ENCODE data around the gene OR2H2.

The OR2H2 gene

DNA sequence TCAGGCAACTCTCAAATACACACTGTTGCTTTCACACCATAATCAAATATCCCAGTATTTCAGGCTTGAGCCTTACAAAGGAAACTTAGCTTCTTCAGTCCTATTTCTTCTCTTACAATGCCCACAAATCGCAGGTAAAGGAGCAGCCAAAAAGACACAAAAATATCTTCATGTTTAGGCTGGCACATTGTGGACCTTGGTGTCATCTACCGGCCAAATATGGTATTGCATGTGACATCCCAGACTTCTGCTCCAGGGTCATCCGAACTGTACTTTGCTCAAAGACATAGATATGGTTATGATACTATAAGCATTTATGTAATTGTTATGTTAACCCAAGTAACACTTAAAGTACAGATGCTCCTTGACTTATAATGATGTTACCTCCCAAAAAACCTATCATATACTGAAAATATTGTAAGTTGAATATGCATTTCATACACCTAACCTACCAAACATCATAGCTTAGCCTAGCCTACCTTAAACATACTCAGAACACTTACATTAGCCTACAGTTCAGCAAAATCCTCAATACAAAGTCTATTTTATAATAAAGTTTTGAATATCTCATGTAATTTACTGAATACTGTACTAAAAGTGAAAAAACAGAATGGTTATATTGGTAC, 4.6 kb downstream of the OR2H2 start:
- peak; percentile 37 for DNase-seq
- in situ Hi-C loops (cut with HindIII; ENCODE audit: low pct_ligation_motif_present, low pct_unique_long_range_greater_than_20kb, low sequenced_read_pairs): no loop called here

DNA sequence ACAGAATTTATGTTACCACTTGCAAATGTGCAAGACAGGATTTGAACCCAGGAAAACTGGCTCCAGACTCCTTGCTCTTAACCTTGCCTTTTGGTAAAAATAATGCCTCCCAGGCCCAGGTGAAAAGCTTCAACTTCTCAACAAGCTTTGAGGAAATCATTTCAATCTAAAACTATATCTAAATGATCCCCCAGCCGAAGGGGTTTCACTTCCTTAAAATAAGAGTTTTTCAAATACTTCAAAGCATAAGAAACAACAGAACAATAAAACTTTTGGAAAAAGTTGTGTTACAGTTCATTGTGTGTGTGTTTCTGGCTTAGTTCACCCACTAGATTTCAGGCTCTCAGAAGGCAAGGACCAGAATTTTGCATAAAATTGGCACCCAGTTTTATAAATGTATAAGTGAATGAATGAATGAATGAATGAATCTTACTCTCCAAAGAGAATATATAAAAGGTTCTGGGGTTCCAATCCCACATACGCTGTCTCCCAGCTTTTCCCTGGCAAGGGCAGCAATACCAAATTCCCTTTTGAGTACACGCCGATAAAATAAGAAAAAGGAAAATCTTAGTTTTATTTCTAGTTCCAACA, 5.4 kb downstream of the OR2H2 start:
- DNase-seq: no peak
- in situ Hi-C loops (cut with HindIII; ENCODE audit: low pct_ligation_motif_present, low pct_unique_long_range_greater_than_20kb, low sequenced_read_pairs): no loop called here

DNA sequence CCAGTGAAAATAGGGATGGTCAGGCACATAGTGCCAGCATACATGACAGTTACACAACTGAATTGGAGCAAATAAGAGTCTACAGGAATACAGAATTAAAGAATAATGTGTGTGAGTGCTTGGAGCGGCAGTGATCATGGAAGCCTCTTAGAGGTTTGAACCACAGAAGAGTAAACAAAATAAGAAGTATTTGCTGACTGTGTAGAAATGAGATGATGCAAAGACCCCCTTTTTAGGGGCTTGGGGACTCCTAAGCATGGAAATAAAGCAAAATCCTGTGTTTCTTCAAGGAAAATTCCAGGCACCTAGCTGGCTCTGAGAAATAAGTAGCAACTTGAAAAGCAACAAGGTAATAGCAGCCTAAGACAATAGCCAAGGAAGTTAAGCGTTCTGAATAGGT, 6.8 kb downstream of the OR2H2 start:
- in situ Hi-C loops (cut with HindIII; ENCODE audit: low pct_ligation_motif_present, low pct_unique_long_range_greater_than_20kb, low sequenced_read_pairs): no loop called here
- DNase-seq: no peak

DNA sequence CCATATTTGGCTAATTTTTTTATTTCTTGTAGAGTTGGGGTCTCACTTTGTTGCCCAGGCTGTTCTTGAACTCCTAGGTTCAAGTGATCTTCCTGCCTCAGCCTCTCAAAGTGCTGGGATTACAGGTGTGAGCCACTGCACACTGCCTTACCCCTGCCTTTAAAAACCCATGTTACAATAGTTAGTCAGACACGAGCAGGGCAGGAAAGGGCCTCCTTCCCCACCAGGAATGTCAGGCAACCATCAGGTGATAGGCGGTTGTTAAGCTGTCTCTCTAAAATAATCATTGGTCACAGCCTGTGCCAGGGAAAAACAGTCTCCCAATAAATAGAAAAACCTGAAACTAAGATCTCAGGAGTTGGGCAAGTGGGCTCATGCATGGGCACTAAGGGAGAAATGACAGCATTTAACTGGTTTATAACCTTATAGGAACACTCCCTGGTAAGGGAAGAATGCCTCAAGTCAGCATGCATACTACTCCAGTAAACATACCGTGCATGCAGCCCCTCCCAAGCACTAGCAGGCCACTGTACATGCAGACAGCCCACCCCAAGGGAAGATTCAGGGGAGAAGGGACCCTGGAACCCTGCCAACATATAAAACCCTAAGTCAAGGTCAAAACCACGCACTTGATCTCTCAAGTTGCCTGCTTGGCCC, 8.4 kb downstream of the OR2H2 start:
- DNase-seq: no peak
- in situ Hi-C loops (cut with HindIII; ENCODE audit: low pct_ligation_motif_present, low pct_unique_long_range_greater_than_20kb, low sequenced_read_pairs): no loop called here

DNA sequence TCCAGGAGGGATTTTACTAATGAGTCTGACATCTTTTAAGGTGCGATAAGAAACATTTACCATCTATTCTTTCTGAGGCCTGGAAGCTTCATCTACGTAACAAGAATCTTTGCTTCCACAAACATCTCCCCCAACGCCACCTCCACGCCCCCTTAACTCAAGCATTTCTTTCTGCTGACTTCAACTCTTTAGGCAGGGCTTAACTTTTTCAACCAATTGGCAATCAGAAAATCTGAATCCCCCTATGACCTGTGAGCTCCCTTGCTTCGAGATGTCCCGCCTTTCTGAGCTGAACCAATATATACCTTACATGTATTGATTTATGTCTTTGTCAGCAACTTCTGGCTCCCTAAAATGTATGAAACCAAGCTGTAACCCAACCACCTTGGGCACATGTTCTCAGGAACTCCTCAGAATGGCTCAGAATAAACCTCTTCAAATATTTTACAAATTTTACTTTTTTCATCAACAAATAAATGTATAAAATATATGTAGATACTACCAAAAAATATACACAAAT, 11.5 kb downstream of the OR2H2 start:
- in situ Hi-C loops (cut with HindIII; ENCODE audit: low pct_ligation_motif_present, low pct_unique_long_range_greater_than_20kb, low sequenced_read_pairs): no loop called here
- no peak for DNase-seq

DNA sequence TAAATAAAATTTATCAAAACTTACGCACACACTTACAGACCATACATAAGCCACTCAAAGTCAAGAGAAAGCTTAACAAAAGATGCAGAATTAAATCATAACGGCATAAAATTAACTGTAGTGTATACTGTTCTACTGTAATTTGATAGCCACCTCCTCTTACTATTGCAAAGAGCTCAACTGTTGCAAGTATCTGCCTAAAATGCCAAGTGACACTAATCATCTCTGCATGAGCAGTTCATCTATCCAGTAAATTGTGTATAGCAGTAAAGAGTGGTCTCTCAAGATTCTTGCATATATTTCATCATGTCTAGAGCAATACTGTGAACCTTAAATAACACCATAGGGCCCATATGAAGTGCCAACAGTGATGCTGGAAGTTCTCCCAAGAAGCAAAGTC, 12.3 kb downstream of the OR2H2 start:
- in situ Hi-C loops (cut with HindIII; ENCODE audit: low pct_ligation_motif_present, low pct_unique_long_range_greater_than_20kb, low sequenced_read_pairs): no loop called here

DNA sequence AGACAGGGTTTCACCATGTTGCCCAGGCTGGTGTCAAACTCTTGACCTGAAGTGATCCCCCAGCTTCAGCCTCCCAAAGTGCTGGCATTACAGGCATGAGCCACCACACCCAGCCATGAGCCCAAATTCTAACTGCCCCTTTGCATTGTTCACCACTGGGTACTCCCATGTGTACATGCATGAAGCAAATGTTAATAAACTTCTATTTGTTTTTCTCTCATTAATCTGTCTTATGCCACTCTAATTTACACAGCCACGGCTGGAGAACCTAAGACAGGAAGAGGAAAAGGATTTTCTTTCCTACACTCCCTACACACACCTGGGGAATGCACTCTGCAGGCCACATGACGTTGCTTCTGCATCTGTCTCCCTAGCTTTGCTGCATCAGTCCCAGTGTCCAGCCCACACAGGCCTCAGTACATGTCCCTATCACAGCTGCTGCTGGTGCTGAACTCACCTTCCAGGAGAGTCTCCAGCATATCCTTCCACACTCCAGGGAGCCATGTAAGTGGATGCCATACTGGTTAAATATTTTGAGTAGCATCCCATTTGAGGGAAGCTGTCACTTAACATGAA, 13.3 kb downstream of the OR2H2 start:
- in situ Hi-C loops (cut with HindIII; ENCODE audit: low pct_ligation_motif_present, low pct_unique_long_range_greater_than_20kb, low sequenced_read_pairs): no loop called here
- no peak for DNase-seq

More for the DNA sequence above, 12.3 kb downstream of the OR2H2 start:
- DNase-seq: no peak

DNA sequence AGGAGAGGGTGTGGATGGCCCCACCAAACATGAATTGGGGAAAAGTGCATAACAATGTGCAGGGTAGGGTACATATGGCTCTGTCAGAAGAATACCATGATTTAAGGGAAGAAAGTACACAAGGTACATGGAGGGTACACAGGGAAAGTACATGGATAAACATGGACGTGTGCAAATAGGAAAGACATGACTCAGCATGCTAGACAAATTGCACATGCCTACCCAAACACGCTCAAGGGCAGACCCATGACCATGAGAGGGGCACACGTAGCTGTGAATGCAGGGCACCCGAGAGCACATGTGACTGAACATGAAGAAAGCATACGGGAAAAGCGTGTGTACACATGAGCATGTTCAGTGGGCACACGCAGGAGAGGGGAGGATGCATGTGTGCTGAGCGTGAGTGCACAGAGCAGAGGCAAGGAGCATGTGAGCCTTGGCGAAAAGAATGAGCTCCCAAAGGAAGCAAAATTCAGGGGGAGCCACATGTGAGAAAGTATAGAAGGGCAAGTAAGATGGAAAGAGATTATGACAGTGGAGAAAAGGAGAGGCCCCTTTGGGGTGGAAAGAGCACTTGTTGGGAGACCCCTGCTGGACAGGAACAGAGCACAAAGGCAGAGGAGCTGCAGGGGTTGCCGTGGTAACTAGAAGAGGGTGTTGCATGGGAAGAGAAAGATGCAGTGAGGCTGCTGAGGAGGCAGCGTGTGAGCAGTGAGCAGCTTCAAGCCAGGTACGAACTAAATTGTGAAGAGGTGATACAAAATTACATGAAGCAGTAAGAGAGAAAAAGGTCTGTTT, 17.8 kb downstream of the OR2H2 start:
- peak; percentile 39 for DNase-seq
- in situ Hi-C loops (cut with HindIII; ENCODE audit: low pct_ligation_motif_present, low pct_unique_long_range_greater_than_20kb, low sequenced_read_pairs): no loop called here

DNA sequence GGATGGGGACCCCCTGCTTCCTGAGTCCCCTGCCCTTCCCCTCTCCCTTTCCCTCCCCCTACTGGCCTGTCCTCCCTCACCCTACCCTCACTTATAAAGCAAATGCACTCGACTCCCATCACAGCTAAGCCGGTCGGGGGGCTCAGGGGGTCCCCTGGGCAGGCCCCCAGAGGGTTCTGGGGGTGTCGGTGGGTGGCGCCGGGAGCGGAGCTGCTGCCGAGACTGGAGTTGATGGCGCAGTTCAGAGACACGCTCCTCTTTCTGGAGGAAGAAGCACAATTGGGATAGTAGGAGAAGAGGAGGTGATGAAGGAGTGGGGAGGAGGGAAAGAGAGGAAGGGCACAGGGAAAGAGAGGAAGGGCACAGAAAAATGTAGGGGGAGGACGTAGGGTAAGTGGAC, 18.5 kb downstream of the OR2H2 start:
- in situ Hi-C loops (cut with HindIII; ENCODE audit: low pct_ligation_motif_present, low pct_unique_long_range_greater_than_20kb, low sequenced_read_pairs): no loop called here
- DNase-seq: no peak

DNA sequence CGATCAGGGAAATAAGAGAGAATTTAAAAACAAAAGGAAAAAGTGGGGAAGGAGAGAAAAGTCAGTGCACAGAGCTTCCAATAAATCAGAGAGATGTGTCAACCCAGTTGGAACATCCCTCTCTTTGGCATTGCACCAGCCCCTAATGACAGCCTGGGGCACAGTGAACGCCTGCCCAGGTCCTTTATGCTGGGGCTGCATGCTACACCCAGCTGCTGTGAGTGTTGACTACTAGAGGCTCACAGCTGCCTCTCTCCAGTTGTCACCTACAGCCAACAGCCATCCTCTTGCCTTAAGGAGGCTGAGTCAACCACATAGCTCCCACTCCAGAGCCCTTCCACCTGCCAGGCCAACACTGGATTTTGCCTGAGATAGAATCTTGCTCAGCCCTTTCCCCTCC, 19.0 kb downstream of the OR2H2 start:
- DNase-seq: no peak
- in situ Hi-C loops (cut with HindIII; ENCODE audit: low pct_ligation_motif_present, low pct_unique_long_range_greater_than_20kb, low sequenced_read_pairs): no loop called here

DNA sequence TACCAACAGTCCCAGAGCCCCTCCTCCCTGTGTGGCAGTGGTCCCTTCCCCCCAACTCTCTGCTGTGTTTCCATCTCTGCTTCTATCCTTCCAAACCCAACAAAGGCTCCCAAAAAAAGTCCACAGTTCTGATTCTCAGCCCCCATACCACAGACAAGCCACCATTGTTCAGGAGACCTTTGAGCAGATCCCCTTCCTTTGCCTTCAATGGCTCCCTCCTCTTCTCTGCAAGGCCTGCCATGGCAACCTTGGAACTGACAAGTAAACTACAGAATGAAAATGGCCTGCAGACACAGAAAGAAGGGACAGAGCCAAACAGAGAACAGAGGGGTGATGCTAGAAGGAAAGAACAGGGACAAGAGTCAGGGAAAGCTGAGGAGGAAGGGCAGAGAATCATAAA, 23.2 kb downstream of the OR2H2 start:
- DNase-seq: no peak
- in situ Hi-C loops (cut with HindIII; ENCODE audit: low pct_ligation_motif_present, low pct_unique_long_range_greater_than_20kb, low sequenced_read_pairs): no loop called here

DNA sequence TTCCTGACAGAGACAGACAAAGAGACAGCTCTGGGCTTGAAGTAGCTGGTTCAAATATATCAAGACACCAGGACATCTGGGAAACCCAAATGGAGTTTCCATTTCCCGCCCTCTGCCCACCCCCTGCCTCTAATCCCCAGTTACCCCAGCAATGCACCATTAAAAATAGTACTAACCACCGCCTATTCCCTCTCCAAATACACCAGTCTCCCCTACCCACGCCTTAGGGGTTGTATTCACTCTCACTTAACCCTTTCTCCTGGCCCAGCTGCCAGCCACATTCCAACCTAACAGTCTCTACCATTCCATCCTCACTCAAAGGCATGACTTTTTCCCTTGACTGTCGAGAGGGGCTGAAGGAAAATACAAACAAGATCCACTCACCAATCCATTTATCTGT, 25.6 kb downstream of the OR2H2 start:
- no peak for DNase-seq
- in situ Hi-C loops (cut with HindIII; ENCODE audit: low pct_ligation_motif_present, low pct_unique_long_range_greater_than_20kb, low sequenced_read_pairs): no loop called here

DNA sequence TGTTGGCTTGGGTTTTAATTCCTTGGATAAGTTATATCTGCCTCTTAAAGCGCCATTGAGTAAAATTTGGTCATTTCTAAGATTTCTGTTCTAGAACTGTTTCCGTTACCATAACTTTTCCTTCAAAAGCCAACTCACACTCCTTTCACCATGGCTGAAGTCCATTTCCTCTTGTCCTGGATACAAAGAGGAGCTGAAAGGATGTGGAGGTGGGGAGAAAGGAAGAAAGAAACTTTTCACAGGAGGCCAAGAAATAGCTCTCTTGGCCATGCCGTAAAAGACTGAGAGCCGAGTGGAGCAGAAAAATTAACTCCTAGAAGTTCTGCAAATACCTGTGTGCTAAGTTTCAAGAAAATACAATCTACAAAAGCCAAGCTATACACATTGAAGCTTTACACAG, 26.5 kb downstream of the OR2H2 start:
- in situ Hi-C loops (cut with HindIII; ENCODE audit: low pct_ligation_motif_present, low pct_unique_long_range_greater_than_20kb, low sequenced_read_pairs): no loop called here
- DNase-seq: no peak

DNA sequence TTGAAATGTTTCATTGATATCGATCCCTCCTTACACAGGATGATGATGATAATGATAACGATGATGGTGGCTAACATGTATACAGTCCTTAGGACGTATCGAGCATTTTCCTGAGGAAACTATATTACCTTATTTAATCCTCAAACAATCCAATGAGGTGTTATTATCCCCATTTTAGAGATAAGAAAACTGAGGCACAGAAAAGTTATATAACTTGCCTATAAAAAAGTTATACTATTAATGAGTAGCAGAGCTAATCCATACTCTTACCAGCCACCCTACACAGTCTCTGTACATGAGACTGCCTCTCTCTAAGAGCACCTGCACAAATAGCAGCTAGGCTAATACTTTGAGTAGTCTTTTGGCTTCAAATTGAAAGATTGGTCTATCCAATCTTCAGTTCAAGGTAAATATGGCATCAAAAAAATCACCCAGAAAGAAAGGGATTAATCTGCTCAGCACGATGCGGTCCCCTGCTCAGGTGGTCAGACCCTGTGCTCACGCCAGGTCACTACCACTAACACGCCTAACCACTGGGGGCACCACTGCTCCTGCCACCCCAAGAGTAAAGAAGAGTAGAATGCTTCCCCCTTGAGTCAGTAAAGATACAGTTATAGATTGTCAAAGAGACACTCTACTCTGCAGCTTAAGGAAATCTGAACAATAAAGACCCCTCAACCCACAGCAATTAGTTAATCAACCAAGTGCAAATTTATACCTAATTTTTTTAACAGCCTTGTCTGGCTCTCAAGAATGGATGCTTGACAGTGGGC, 33.0 kb downstream of the OR2H2 start:
- peak; percentile 13 for DNase-seq
- in situ Hi-C loops (cut with HindIII; ENCODE audit: low pct_ligation_motif_present, low pct_unique_long_range_greater_than_20kb, low sequenced_read_pairs): no loop called here

DNA sequence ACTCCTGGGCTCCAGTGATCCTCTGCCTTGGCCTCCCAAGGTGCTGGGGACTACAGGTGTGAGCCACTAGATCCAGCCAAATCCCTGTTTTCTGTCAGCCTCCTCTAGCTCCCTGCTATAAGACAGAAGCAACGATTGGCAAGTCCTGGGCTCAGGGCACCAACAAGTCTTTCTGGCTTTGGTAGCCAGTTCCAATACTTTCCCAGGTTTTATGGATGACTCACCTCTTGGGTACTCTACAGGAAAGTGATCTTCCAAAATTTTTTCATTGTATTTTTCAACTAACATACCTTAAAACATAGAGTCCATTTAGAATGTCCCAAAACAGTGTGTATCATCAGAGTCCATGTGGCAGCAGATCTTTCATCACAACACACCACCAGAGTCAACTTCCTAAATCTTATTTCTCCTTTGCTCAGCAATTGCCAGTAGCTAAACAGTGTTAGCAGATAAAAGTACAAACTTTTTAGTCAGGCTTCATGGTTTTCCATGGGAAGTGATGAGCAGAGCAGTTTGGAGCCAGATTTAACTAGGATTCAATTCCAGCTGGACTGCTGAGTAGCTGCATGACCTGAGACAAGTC, 34.7 kb downstream of the OR2H2 start:
- no peak for DNase-seq
- in situ Hi-C loops (cut with HindIII; ENCODE audit: low pct_ligation_motif_present, low pct_unique_long_range_greater_than_20kb, low sequenced_read_pairs): no loop called here

DNA sequence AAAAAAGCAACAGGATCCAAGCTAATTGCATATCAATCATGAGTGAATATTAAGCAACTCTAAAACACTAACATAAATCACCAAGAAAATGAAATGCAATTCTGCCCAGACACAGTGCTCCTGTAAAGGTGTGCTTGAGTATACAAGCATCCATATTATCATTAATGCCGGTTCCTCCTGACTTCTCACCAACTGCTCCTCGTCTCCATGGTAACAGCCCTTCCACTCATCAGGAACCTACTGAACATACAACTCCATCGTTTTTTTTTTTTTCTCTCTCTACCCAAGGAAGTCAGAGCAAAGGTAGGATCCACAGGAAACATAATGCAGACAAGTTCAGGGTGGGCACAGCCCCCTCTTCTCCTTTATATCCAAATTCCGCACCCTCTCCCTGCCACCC, 35.7 kb downstream of the OR2H2 start:
- DNase-seq: no peak
- in situ Hi-C loops (cut with HindIII; ENCODE audit: low pct_ligation_motif_present, low pct_unique_long_range_greater_than_20kb, low sequenced_read_pairs): no loop called here

DNA sequence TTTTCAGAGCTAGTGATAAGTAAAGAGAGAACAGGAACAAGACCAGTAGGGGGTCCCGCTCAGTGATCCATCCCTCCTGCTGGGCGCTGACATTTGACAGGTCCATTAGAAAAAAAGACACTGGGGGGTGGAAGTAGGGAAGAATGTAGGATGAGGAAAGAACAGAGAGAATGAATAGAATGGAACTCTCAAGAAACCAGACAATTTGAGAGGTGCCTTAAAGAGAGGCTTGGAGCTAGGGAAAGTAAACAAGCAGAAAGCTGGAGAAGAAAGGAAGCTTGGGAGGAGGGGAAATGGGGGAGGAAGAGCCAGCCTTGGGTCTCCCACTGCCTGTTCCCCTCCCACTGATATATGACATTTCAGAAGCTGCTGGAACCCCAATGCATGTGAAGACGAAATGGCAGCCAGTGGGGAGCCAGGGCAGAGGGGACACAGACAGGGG, 39.6 kb downstream of the OR2H2 start:
- in situ Hi-C loops (cut with HindIII; ENCODE audit: low pct_ligation_motif_present, low pct_unique_long_range_greater_than_20kb, low sequenced_read_pairs): no loop called here
- DNase-seq: no peak

DNA sequence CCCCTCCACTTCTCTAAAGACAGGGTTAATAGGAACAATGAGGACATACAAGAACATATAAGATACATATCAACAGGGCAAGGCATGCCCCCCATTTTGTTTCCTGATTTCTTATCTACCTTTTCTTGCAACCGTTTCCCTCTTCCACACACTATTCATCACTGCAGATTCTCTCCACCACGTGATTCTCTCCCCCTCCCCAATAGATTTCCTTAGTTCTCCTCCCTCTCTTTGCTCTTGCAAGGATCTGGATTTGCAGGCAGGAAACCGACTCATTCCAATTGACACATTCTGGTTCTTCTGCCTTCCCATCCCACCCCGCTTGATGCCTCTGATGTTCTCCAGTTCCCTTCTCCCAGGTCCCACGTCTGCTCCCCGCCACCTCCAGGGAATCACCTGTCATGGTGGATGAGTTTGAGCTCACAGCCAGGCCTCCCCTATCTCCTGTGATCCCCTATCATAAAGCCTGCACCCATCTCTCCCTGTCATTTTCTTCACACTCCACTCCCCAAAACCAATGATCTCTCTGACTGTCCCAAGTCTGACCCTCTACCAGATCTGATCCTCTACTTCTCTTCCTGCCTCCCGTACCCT, 40.5 kb downstream of the OR2H2 start:
- in situ Hi-C loops (cut with HindIII; ENCODE audit: low pct_ligation_motif_present, low pct_unique_long_range_greater_than_20kb, low sequenced_read_pairs): no loop called here
- DNase-seq: no peak

All from ACHN (cell line).